HG02763 (cell line): ENCODE results near the gene EIF3I.

Experiments
- ATAC-seq: cut with Tn5 transposase; IDR thresholded peaks from one replicate; pipeline ENCODE4 v1.9.1; 2021; ENCODE audit warnings: mild to moderate bottlenecking, moderate library complexity; ENCODE audit not compliant: unreplicated experiment

The EIF3I gene

GRCh38 chr1:32228771-32229170 is 6.6 kb downstream of the EIF3I start:
- ATAC-seq = no peak

- ATAC-seq = no peak
These were observed 9.7 kb downstream of the EIF3I start for GRCh38 chr1:32231843-32232432.

GRCh38 chr1:32232558-32233304 is 10.5 kb downstream of the EIF3I start:
- ATAC-seq = no peak

GRCh38 chr1:32234792-32235191 is 12.6 kb downstream of the EIF3I start:
- no peak for ATAC-seq

- ATAC-seq = no peak
These were observed 17.1 kb downstream of the EIF3I start for GRCh38 chr1:32239337-32239736.

GRCh38 chr1:32239790-32240139 is 17.6 kb downstream of the EIF3I start:
- ATAC-seq = no peak

GRCh38 chr1:32240140-32240951 is 18.1 kb downstream of the EIF3I start:
- ATAC-seq = no peak

- no peak for ATAC-seq
These were observed 19.0 kb downstream of the EIF3I start for GRCh38 chr1:32241001-32241763.

GRCh38 chr1:32242341-32242851 is 20.2 kb downstream of the EIF3I start:
- no peak for ATAC-seq

- ATAC-seq = no peak
These were observed 24.7 kb downstream of the EIF3I start, which contains the start of gene FAM167B for GRCh38 chr1:32246888-32247273. FAM167B (plus strand) TSS chr1:32247222; CDS start chr1:32247422, 200 bp downstream.

- ATAC-seq = no peak
These were observed 25.2 kb downstream of the EIF3I start for GRCh38 chr1:32247452-32247851.

- no peak for ATAC-seq
These were observed 26.0 kb downstream of the EIF3I start for GRCh38 chr1:32247983-32248889.

GRCh38 chr1:32249831-32250525 is 27.8 kb downstream of the EIF3I start:
- peak; percentile 62 for ATAC-seq

GRCh38 chr1:32250893-32251716 is 28.9 kb downstream of the EIF3I start, which contains the start of gene LCK:
LCK (plus strand) TSS chr1:32251265; CDS start chr1:32274330, 23,065 bp downstream.
- ATAC-seq = no peak

- no peak for ATAC-seq
These were observed 33.2 kb downstream of the EIF3I start for GRCh38 chr1:32255072-32256071.

GRCh38 chr1:32256473-32257226 is 34.4 kb downstream of the EIF3I start:
- ATAC-seq = no peak

GRCh38 chr1:32257227-32257508 is 35.0 kb downstream of the EIF3I start:
- no peak for ATAC-seq
